Gastrocnemius medialis (tissue), 4 donors: ENCODE measurements around the gene APBA1. TPM values are rescaled to one million over a fixed set of nuclear protein-coding genes. Genes with fewer than 3 reads are reported as not detected.

Experiments used
- ATAC-seq, 2 donors: fragments of 150-250 bp; one replicate each; pipeline ENCODE4 v1.9.1; 2016
- DNase-seq, 2 donors: peaks; one replicate each; pipeline ENCODE4 v3.0.0-alpha.2; 2019
- H3K27ac ChIP-seq, 4 donors: fragments of 200-600 bp; sonication (generic); 1 replicate in 1 of 4; 2 replicates in 3 of 4; pipeline ENCODE4 v1.5.1; 2016 to 2018; ENCODE audit warnings: mild to moderate bottlenecking in 2 of 4, moderate library complexity in 1 of 4
- H3K27me3 ChIP-seq, 3 donors: fragments of 200-600 bp; sonication (generic) in 2 of 3; 1 replicate in 1 of 3; 2 replicates in 2 of 3; pipeline versions ENCODE4 v1.5.1 to v1.6.0; 2016 to 2019; ENCODE audit warnings: mild to moderate bottlenecking in 1 of 3, moderate library complexity in 1 of 3
- H3K36me3 ChIP-seq, 2 donors: fragments of 200-600 bp; sonication (generic) in 1 of 2; one replicate each; pipeline ENCODE4 v1.5.1; 2017 to 2018
- H3K4me1 ChIP-seq, 2 donors: fragments of 200-600 bp; sonication (generic) in 1 of 2; one replicate each; pipeline ENCODE4 v1.5.1; 2016 to 2017; ENCODE audit warnings: mild to moderate bottlenecking in 2 of 2
- H3K4me3 ChIP-seq, 4 donors: fragments of 200-600 bp; sonication (generic) in 3 of 4; 1 replicate in 1 of 4; 2 replicates in 3 of 4; pipeline ENCODE4 v1.5.1; 2016 to 2019; ENCODE audit warnings: mild to moderate bottlenecking in 2 of 4
- H3K9me3 ChIP-seq, 3 donors: fragments of 200-600 bp; sonication (generic) in 2 of 3; 1 replicate in 1 of 3; 2 replicates in 2 of 3; pipeline ENCODE4 v1.5.1; 2016 to 2019
- CTCF ChIP-seq, 5 experiments: fragments of 450-650 bp in 3 of 5; fragments of 200-600 bp in 2 of 5; sonication (generic) in 2 of 5; IDR thresholded peaks in 4 of 5; conservative IDR thresholded peaks in 1 of 5; 1 replicate in 4 of 5; 2 replicates in 1 of 5; pipeline ENCODE4 v1.5.1; 2016 to 2019; ENCODE audit warnings: antibody characterized with exemption in 5 of 5, mild to moderate bottlenecking in 3 of 5, moderate library complexity in 3 of 5
- POLR2A ChIP-seq, 2 donors: fragments of 450-650 bp; IDR thresholded peaks; one replicate each; pipeline ENCODE4 v1.6.1; 2017; ENCODE audit warnings: antibody characterized with exemption in 2 of 2, mild to moderate bottlenecking in 2 of 2, moderate library complexity in 2 of 2
- in situ Hi-C, 4 donors: fragments of 200-750 bp; cut with MboI; loops; one replicate each; pipeline versions ENCODE4 v1.15.0 to v1.8.0; 2017; ENCODE audit warnings: low sequenced_read_pairs in 4 of 4
- intact Hi-C: fragments of 100-400 bp; cut with DNase I; formaldehyde crosslinking; loops from one replicate; pipeline ENCODE4 v1.15.1; 2023; ENCODE audit warnings: low total_unique reads
- total RNA-seq, 4 donors: library from RNA; depleted of rRNA; stranded (reverse); fragments of >200 nt; gene quantifications; one replicate each; pipeline versions ENCODE4 v1.1.0 to v1.2.3, GENCODE V29; 2016

APBA1 gene
- total RNA-seq, 4 donors from 2014 or later, result 0.61 to 2.3 (median 1.4) TPM

GRCh38 chr9:69385581-69386033 lies 286.6 kb downstream of the APBA1 start:
- Histone ChIP-seq H3K4me1 (peaks cover 37 to 38% of the 10 kb centered on the region in 2 donors), H3K4me3 (no peak overlapping the region), H3K9me3 (no peaks in the 10 kb centered on the region), H3K27me3 (no peaks in the 10 kb centered on the region), H3K27ac (peak overlapping the region; percentile 63 to 98 (median 96)), H3K36me3 (peaks cover 0 to 27% of the 10 kb centered on the region in 2 donors)
- ATAC-seq (no peak), DNase-seq (no peak)
- intact Hi-C loops, result loop anchor here (10.0 kb wide), 2 partner anchors 1099 to 1229 kb away; no protein-coding TSS in a partner anchor
- no peak for TF ChIP-seq CTCF (IDR thresholded peaks at IDR 0.05 in 4 of 5, conservative IDR thresholded peaks at IDR 0.05 in 1 of 5)
- no peak for TF ChIP-seq POLR2A (IDR thresholded peaks at IDR 0.05)
- in situ Hi-C loops, result loop anchor here in 2 of 4 donors (10.0 to 25.0 kb wide), 2 partner anchors 61 to 1227 kb away; partner anchors contain the start of gene ENTREP1 (in 1 of the 2)

GRCh38 chr9:69382135-69382534 lies 290.0 kb downstream of the APBA1 start:
- intact Hi-C loops, result loop anchor here (5.0 to 10.0 kb wide), 3 partner anchors 1030 to 1233 kb away; partner anchors contain the start of gene KLF9
- Histone ChIP-seq H3K4me1 (peaks cover 58 to 60% of the 10 kb centered on the region in 2 donors), H3K27ac (peak overlapping the region; percentile 90 to 98 (median 96)), H3K4me3 (no peak overlapping the region), H3K27me3 (no peaks in the 10 kb centered on the region), H3K9me3 (no peaks in the 10 kb centered on the region), H3K36me3 (peaks cover 0 to 10% of the 10 kb centered on the region in 2 donors)
- DNase-seq (no peak), ATAC-seq (no peak)
- no peak for TF ChIP-seq POLR2A (IDR thresholded peaks at IDR 0.05)
- TF ChIP-seq CTCF (IDR thresholded peaks at IDR 0.05 in 4 of 5, conservative IDR thresholded peaks at IDR 0.05 in 1 of 5), result no peak
- in situ Hi-C loops, result loop anchor here in 2 of 4 donors (10.0 to 25.0 kb wide), 2 partner anchors 57 to 1230 kb away; partner anchors contain the start of gene ENTREP1 (in 1 of the 2)

- Histone ChIP-seq H3K4me1 (peaks cover 59 to 64% of the 10 kb centered on the region in 2 donors), H3K4me3 (peak overlapping the region; percentile 42 to 56 (median 45)), H3K9me3 (no peaks in the 10 kb centered on the region), H3K36me3 (peaks cover 0 to 3% of the 10 kb centered on the region in 2 donors), H3K27me3 (no peaks in the 10 kb centered on the region), H3K27ac (peak overlapping the region; percentile 90 to 98 (median 96))
- in situ Hi-C loops, result loop anchor here in 2 of 4 donors (10.0 to 25.0 kb wide), 2 partner anchors 56 to 1231 kb away; partner anchors contain the start of gene ENTREP1 (in 1 of the 2)
- intact Hi-C loops, result loop anchor here (2.0 to 10.0 kb wide), 5 partner anchors 16 to 1234 kb away; partner anchors contain the start of genes ENTREP1 and KLF9
- no peak for TF ChIP-seq CTCF (IDR thresholded peaks at IDR 0.05 in 4 of 5, conservative IDR thresholded peaks at IDR 0.05 in 1 of 5)
- no peak for TF ChIP-seq POLR2A (IDR thresholded peaks at IDR 0.05)
- peak; percentile 70 to 80 for ATAC-seq
- DNase-seq, result peak; percentile 76 to 78
Observed at GRCh38 chr9:69380811-69381210, 291.4 kb downstream of the APBA1 start.

- Histone ChIP-seq H3K4me1 (peaks cover 64 to 65% of the 10 kb centered on the region in 2 donors), H3K27ac (peak overlapping the region; percentile 90 to 98 (median 96))
- DNase-seq, result peak; percentile 27 to 31
Observed at GRCh38 chr9:69380301-69380700, 291.9 kb downstream of the APBA1 start.

More at GRCh38 chr9:69380301-69380700, 291.9 kb downstream of the APBA1 start:
- peak; percentile 73 to 77 for ATAC-seq
- H3K4me3 ChIP-seq, result peak overlapping the region; percentile 42 to 56 (median 45)
- TF ChIP-seq CTCF (IDR thresholded peaks at IDR 0.05 in 4 of 5, conservative IDR thresholded peaks at IDR 0.05 in 1 of 5) (no peak), POLR2A (IDR thresholded peaks at IDR 0.05) (no peak)
- no peaks in the 10 kb centered on the region for H3K27me3 ChIP-seq
- H3K36me3 ChIP-seq, result no peaks in the 10 kb centered on the region
- intact Hi-C loops, result loop anchor here (2.0 to 10.0 kb wide), 5 partner anchors 16 to 1234 kb away; partner anchors contain the start of genes ENTREP1 and KLF9
- in situ Hi-C loops, result loop anchor here in 2 of 4 donors (10.0 to 25.0 kb wide), 2 partner anchors 56 to 1232 kb away; partner anchors contain the start of gene ENTREP1 (in 1 of the 2)
- no peaks in the 10 kb centered on the region for H3K9me3 ChIP-seq
